Left cardiac atrium (tissue), 4 donors: Measurements from ENCODE around the gene JMY. TPM values are rescaled to one million over a fixed set of nuclear protein-coding genes. Genes with fewer than 3 reads are reported as not detected.
"Not testable (repeated sequence)": the region's sequence is repeated elsewhere in the genome, so short reads cannot be mapped to it uniquely, and the experiment has no call there.

Source experiments
- ATAC-seq, 2 donors: fragments of 200-7000 bp; cut with Tn5 transposase; one replicate each; pipeline ENCODE4 v1.9.1; 2020; ENCODE audit warnings: mild to moderate bottlenecking in 2 of 2, moderate library complexity in 2 of 2
- DNase-seq: peaks from one replicate; pipeline ENCODE4 v3.0.0-alpha.2; 2020
- intact Hi-C, 2 donors: fragments of 100-400 bp; cut with DNase I; formaldehyde crosslinking; loops; one replicate each; pipeline versions ENCODE4 v1.14.1 to v1.15.1; 2022 to 2023
- total RNA-seq, 2 donors: library from RNA; stranded (reverse); fragmentation: NEBNext Ultra II Directional; extraction: Animal tissue kit (Norgen Biotek cat#: 25700); gene quantifications; one replicate each; pipeline ENCODE4 v1.2.1, GENCODE V29; 2021
- donor health status: DM: no; HTN: yes; CAD: no.
- donor health status: DM: no; HTN: yes; CAD: no; lungs with severe emphysema.
- donor health status: DM: yes; HTN: yes; CAD: no.
- donor health status: Dilated cardiomyopathy.

The JMY gene
- total RNA-seq, 2 donors from 2014 or later, result 6.7 to 10.4 TPM

DNA sequence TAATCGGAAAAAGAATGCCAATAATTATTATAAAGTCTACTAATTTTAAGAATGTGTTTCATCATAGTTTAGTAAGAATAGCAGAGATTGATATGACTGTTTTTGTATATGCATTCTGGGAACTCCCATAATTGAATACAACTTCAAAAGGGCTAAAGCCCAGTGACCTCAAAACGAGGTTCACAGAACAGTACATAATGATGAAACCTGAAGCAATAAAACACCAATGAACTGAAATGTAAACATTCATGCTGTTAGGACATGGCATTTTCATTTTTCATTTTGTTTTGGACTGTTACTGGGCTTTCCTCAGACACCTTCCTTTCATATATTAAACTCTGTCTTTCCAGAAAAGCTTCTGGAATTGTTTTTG is 684 bp upstream of the JMY start:
- DNase-seq (no peak), ATAC-seq (no peak)
- intact Hi-C loops, result no loop called here

- ATAC-seq (peak; percentile 53 to 61), DNase-seq (no peak)
- intact Hi-C loops, result no loop called here
Measured at GRCh38 chr5:79236362-79236969, 535 bp downstream of the JMY start.

DNA sequence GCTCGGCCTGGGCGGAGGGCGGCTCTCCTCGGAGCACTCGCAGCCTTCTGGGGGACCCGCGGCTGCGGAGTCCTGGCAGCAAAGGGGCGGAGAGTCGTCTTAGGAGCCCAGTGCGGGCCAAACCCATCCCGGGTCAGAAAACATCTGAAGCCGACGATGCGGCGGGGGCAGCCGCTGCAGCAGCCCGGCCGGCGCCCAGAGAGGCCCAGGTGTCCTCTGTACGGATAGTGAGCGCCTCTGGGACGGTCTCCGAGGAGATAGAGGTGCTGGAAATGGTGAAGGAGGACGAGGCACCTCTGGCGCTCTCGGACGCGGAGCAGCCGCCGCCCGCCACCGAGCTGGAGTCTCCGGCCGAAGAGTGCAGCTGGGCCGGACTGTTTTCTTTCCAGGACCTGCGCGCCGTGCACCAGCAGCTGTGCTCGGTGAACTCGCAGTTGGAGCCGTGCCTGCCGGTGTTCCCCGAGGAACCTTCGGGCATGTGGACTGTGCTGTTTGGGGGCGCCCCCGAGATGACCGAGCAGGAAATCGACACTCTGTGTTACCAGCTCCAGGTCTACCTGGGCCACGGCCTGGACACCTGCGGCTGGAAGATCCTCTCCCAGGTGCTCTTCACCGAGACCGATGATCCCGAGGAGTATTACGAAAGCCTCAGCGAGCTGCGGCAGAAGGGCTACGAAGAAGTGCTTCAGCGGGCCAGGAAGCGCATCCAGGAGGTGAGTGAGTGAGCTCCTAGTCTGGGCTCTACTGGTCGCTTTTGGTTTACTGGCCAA is 1.2 kb downstream of the JMY start:
- ATAC-seq, result peak; percentile 28 to 56
- DNase-seq, result peak; percentile 40
- intact Hi-C loops, result no loop called here

DNA sequence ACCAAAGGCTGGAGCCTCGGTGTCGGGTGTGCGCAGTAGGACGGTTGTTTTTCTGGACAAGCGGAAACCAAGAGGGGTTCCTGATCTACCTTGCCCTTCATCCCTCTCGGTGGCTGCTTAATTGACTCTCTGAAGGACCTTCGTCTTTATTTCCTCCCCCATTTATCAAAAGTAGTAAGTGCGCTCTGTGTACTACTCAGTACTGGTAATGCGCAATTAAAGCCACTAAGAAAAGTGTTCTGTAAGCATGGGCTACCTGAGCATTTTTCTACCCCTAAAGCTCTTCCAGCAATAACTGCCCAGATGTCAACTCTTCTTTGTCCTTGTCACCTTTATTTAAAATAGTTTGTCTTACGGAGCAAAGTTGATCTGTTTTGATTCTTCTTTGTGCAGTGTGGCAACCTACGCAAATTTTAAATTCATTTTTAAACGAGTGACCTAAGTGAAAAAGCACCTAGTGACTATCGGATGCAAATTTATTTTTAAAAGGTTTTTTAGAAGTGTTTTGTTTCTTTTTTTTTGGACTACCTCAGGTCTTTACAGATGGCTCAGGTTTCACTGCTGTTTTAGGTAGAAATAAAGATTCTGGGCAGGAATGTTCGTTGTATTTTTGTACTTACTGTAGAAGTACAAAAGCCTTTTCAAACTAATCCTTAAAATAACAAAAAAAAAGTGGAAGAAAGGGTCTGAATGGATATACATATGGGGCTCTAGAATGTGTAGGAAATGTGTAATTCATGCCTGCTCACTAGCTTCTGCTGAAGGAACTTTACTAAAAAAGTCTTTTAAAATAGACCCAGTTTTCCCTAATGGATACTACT is 2.0 kb downstream of the JMY start:
- ATAC-seq (no peak), DNase-seq (no peak)
- intact Hi-C loops, result no loop called here

DNA sequence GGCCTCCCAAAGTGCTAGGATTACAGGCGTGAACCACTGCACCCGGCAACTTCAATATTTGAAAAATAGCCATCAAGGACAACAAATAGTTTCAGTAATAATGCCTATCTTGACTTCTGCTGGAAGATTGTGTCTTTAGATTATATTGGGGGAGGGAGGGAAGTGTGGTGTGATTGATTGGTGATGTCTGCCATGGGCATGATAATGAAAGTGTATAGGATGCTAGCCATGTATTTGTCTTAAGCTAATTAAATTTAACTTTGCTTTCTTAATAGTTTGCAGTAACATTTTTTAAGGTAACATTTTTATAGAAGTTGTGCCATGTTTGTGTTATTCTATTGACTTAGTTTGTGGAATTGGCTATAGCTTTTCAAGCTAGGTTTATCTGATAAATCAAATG is 4.6 kb downstream of the JMY start:
- no peak for ATAC-seq
- intact Hi-C loops, result loop anchor here in 1 of 2 donors (5.0 kb wide), 1 partner anchor 272 kb away; the partner anchor contains the start of gene HOMER1
- no peak for DNase-seq

- intact Hi-C loops, result loop anchor here in 1 of 2 donors (5.0 kb wide), 1 partner anchor 271 kb away; the partner anchor contains the start of gene HOMER1
- no peak for DNase-seq
Measured at GRCh38 chr5:79241535-79241979, 5.6 kb downstream of the JMY start.

DNA sequence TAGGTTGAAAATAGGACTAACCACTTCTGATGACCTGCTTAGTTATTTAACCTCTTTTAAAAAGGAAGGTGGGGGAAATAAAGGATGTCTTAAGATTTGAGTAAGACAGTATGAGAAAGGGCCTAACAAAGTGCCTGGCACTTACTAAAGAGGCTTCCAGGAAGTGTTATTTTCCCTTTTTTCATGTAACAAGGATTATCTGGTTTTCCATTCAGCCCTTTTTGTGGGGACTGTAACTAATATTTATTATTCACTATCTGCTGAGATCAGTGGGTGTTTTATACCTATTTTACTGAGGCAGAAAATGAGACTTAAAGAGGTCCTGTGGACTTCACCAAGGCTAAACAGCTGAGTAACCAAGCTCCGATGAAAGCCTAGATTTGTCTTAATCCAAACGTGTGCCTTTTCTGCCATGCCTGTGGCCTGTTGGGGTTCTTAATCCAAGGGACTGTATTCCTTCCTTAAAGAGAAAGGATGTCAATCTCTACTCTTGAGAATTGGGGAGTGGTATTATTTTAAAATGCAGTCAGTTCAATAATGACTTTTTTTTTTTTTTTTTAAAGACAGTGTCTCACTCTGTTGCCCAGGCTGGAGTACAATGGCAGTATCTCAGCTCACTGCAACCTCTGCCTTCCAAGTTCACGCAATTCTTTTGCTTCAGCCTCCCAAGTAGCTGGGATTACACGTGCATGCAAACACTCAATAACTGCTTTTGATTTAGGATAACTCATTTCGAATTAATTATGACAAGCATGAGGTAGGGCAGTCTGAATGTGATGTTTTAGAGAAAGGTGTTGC is 6.5 kb downstream of the JMY start:
- intact Hi-C loops, result loop anchor here in 1 of 2 donors (5.0 kb wide), 1 partner anchor 270 kb away; the partner anchor contains the start of gene HOMER1
- DNase-seq (no peak), ATAC-seq (no peak)

More at GRCh38 chr5:79241535-79241979, 5.6 kb downstream of the JMY start:
- ATAC-seq, result no peak

- no peak for ATAC-seq
- intact Hi-C loops, result loop anchor here in 1 of 2 donors (5.0 kb wide), 1 partner anchor 269 kb away; the partner anchor contains the start of gene HOMER1
- no peak for DNase-seq
Measured at GRCh38 chr5:79243224-79243623, 7.3 kb downstream of the JMY start.

GRCh38 chr5:79254067-79254466 is 18.1 kb downstream of the JMY start:
- ATAC-seq, intact Hi-C loops: not testable (repeated sequence)

DNA sequence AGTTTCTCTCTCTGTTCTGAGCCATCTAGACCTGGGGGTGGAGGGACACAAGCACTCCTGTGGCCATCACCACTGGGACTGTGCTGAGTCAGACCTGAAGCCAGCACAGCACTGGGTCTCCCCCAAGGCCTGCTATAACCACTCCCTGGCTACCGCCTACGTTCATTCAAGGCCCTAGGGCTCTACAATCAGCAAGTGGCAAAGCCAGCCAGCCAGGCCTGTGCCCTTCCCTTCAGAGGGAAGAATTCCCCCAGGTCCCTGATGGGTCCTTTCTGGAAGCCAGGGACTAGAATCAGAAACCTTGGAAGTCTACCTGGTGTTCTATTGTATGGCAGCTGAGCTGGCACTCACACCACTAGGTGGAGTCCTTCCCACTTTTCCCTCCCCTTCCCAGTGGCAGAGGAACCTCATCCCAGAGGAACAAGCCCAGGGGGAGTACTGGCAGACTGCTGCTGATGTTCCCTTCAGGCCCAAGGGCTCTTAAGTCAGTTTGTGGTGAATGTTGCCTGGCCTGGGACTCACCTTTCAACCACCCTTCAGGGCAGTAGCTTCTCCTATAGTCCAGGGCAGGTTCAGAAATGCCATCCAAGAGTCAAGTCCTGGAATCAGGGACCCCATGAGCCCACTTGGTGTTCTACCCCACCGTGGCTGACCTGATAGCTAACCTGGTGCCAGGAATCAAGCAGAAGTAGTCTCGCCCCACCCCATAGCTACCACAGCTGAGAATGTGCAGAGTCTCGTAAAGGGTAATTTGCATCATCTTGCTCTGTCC is 20.0 kb downstream of the JMY start:
- no peak for DNase-seq
- intact Hi-C loops, result no loop called here
- ATAC-seq, result peak; percentile 34 to 50

More at GRCh38 chr5:79254067-79254466, 18.1 kb downstream of the JMY start:
- not testable (repeated sequence) for DNase-seq

DNA sequence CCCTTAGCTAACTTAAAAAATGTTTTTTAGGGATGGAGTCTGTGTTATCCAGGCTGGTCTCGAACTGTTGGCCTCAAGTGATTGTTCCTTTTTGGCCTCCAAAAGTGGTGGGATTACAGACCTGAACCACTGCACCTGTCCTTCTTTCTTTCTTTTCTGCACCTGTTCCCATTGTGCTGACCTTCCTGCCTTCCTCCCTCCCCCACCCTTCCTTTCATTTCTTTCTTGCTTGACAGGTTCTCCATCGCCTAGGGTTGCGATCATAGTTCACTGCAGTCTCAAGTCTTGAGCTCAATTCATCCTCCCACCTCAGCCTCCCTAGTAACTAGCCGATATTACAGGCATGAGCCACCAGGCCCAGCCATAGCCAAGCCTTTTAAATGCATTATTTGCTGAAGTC is 20.6 kb downstream of the JMY start:
- ATAC-seq (no peak), DNase-seq (no peak)
- intact Hi-C loops, result no loop called here

DNA sequence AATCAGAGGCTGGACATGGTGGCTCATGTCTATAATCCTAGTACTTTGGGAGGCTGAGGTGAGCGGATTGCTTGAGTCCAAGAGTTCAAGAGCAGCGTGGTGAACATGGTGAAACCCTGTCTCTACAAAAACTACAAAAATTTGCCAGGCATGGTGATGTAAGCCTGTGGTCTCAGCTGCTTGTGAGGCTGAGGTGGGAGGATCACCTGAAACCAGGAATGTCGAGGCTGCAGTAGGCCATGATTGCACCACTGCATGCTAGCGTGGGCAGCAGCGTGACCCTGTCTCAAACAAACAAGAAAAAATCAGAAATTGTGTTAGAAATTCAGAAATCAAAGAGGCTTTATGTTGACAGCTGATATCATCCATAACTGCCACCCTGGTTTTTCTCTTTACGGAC is 21.4 kb downstream of the JMY start:
- intact Hi-C loops, result no loop called here
- DNase-seq, result no peak
- no peak for ATAC-seq

DNA sequence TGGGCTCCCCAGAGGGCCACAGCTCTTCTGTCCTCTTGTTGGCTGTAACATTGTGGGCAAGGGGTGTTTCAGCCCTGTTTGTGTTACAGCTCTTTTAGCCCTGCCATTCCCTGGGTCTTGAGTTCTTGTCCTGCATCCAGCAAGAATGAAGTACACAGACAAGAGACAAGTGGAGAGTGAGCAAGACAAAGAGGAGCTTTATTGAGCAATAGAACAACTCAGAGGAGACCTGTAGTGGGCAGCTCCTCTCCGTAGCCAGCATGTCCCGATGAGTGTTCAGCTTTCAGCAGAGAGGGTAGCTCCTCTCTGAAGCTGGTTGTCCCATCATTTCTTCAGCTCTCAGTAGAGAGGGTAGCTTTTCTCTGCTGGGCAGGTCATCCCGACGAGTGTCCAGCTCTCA is 22.9 kb downstream of the JMY start:
- ATAC-seq, result no peak
- intact Hi-C loops, result no loop called here
- DNase-seq, result no peak

DNA sequence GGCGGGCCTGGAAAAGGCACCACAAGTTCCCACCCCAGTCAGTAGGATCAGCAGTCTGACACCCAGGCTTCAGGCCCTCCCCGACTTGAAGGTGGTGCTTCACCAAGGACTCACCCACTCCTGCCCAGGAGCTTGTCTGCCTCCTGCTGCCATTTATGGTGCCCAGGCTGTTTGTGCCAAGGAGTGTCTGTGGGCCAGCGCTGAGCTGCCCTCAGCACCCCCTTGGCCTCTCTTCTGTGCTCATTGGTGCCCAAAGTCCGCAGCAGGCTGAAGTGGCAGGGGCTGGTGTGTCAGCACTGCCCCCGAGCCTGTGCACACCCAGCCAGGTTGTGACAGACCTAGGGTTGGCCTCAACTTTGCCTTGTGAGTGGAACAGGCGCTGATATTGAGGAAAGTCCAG is 23.5 kb downstream of the JMY start:
- DNase-seq, result no peak
- peak in 1 of 2 donors; percentile 46 for ATAC-seq
- intact Hi-C loops, result no loop called here

GRCh38 chr5:79259810-79260209 is 23.9 kb downstream of the JMY start:
- ATAC-seq (peak in 1 of 2 donors; percentile 19), DNase-seq (no peak)
- intact Hi-C loops, result no loop called here

- DNase-seq, result no peak
- no peak for ATAC-seq
- intact Hi-C loops, result no loop called here
Measured at GRCh38 chr5:79261897-79262296, 26.0 kb downstream of the JMY start.

GRCh38 chr5:79263290-79263689 is 27.4 kb downstream of the JMY start:
- ATAC-seq (no peak), DNase-seq (no peak)
- intact Hi-C loops, result no loop called here

- DNase-seq (no peak), ATAC-seq (no peak)
- intact Hi-C loops, result no loop called here
Measured at GRCh38 chr5:79267180-79267579, 31.2 kb downstream of the JMY start.
